HPDE6-E6E7 (cell line): Measurements from ENCODE around the gene RALY.
"Not testable (repeated sequence)": the region's sequence is repeated elsewhere in the genome, so short reads cannot be mapped to it uniquely, and the experiment has no call there.

ENCODE experiments used
- DNase-seq: peaks from one replicate; pipeline ENCODE4 v3.0.0; 2011; ENCODE audit warnings: missing footprints; ENCODE audit errors: extremely low spot score

Gene RALY

GRCh38 chr20:34015401-34016335 is 22.0 kb downstream of the RALY start:
- DNase-seq: no peak

DNA sequence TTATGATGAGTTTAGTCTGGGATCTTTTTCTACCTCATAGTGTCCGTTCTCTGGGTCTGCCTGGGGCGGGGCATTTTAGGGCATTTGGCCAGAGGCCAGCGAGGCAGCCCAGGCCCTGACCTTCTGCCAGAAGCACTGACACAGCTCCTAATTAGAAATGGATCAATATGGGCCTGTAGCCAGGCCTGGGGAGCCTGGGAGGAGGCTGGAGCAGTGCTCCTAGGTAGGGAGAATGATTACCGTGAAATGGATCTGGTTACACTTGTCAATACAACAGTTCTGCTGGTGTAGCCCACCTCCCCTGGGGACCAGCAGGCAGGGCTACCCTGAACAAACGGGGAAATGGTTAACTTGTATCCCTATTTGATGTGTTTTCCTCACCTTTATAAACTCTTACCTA is 23.0 kb downstream of the RALY start:
- no peak for DNase-seq

DNA sequence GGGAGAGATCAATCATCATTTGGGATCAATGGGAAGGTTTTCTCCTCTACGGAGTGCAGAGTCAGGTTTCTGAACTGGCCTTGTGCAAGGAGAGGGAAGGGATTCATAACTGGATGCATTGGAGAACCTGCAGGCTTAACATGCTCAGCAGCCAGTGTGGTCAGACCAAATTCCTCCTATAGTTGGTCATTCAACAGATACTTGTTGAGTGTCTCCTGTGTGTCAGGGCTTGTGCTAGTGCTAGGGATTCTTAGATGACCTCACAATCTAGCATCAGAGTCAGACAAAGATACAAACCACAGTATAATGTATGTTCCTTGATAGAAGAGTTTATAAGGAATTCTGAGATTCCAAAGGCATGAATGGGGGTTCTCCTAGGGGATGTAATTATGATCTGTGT is 23.9 kb downstream of the RALY start:
- DNase-seq: peak; percentile 89

- DNase-seq: no peak
Observed at GRCh38 chr20:34018166-34018565, 24.5 kb downstream of the RALY start.

DNA sequence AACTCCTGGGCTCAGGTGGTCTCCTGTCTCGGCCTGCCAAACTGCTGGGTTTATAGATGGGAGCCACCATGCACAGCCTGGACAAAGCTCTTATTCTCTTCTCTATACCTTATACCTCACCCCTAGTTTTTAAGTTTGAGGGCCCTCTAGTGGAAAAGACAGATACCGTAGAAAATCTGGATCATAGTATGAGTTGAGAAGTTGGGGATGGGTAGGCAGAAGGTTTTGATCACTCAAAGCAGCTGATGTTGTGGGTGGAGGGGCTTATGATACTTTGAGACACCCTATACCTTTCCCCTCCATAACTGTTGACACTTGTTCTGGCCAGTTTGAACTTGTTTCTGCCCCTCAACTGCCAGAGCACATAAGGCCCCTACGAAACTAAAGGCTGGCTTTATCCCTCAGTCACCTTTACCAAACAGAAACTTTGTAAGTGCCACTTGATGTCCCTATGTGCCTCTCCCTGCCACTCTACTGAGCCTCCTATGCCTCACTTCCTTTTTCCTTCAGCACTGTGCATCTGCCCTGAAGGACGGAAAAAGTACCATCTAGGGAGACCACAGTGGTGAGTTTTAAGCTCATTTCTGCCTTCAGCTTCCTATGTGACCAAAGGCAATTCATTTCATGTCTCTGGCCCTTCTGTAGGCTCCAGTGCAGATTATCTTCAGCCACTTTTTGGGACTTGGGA is 28.6 kb downstream of the RALY start:
- no peak for DNase-seq

DNA sequence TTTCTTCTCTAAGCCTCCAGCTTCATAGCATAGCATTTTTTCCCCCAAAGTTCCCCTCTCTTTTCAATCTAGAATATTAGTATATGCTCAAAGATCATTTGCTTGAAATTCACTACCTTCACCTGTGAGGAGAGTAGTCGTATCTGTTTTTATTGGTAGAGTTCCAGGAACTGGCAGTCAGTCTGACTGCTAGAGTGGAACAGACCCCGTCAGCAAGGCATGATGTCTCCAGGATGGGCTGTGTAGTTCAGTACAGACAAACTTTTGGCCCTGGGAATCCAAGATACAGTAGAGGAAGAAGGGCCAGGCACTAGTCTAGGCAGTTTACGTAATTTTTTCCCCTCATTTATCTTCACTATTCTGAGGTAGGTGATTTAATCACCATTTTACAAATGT is 29.1 kb downstream of the RALY start:
- no peak for DNase-seq

DNA sequence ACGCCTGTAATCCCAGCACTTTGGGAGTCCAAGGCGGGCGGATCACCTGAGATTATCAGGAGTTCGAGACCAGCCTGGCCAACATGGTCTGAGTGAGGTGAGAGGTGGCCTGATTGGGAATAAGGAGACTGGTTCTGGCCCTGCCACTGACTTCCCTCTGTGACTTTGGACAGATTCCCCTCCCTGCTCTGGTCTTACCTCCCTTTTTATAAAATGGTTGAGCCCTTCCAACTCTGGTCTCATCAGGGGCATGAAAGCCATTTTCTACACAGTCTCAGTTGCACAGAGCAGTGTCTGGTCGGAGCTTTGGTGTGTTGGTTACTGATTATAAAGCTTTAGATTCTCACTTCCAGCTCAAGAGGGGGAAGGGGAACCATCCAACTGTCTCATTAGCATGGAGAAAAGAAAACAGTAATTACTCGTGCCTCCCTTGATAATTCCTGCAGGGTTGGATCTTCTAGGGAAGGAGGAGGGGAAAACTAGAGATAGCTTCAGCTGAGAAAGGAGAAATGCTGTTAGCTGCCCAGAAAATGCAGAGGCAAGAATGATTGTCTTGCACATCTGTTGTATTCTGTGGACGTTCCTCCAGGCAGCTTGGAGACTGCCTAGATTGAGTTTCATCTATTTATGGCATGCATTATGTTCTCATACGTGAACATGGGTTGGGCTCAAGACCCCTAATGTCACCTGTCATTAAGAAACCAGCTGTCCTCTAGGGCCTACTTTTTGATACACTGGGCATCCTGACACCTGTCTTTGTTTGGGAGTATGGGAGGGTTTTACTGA is 30.4 kb downstream of the RALY start:
- DNase-seq: no peak

GRCh38 chr20:34024723-34025351 is 31.1 kb downstream of the RALY start:
- DNase-seq: no peak

- not testable (repeated sequence) for DNase-seq
Observed at GRCh38 chr20:34028013-34028412, 34.3 kb downstream of the RALY start.

DNA sequence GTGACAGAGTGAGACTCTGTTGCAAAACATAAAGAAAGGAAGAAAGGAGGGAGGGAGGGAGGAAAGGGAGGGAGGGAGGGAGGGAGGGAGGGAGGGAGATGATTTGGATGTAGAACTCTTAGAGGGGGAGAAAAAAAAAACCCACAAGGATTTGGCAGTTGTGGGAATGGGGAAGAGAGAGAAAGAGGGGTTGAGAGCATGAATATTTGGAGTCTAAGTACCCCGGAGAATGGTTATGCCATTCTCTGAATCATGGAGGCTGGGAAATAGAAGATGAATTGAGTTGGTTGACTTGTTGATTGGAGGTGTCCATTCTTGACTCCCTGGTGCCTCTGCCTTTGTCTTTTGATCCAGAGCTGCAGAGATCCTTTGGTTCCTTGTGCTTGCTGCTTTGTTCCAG is 35.7 kb downstream of the RALY start:
- no peak for DNase-seq

DNA sequence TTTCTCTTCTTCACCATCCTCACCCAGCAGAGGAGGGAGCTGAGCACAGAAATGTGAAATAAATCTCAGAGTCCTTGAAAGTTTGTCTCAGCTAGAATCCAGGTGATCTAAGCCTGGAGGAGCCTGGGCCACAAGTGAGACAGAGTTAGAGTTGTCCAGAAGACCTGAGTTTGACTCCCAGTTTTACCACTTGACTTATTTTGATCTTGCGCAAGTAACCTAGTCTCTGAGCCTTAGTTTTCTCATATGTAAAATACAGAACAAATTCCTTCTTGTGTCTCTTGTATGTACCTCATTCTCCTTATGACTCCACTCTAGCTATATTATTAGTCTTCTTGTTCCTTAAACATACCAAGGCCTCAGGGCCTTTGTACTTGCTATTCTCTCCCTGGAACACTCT is 36.7 kb downstream of the RALY start:
- DNase-seq: no peak

GRCh38 chr20:34033903-34034302 is 40.2 kb downstream of the RALY start:
- DNase-seq: no peak

- DNase-seq: no peak
Observed at GRCh38 chr20:34037121-34037520, 43.4 kb downstream of the RALY start.

- no peak for DNase-seq
Observed at GRCh38 chr20:34037767-34038166, 44.1 kb downstream of the RALY start.

GRCh38 chr20:34040300-34040995 is 46.7 kb downstream of the RALY start:
- no peak for DNase-seq

GRCh38 chr20:34041226-34041625 is 47.5 kb downstream of the RALY start:
- DNase-seq: no peak

DNA sequence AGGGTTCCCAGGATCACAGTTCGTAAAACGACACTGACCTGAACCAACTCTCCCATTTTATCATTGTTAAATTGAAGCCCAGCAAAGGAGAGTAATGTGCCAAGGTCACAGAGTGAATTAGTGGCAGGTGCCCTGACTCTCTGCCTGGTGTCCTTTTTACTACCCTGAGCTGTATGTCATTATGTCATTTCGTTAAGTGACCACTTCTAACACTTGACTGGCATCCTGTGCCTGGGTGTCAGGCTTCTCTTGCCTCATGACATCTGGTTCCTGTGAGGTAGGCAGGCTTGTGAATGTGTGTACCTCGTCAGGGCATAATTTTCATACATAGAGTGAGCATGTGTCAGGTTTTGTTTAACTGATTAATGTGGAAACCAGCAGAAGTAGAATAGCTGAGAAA is 48.6 kb downstream of the RALY start:
- DNase-seq: no peak

- no peak for DNase-seq
Observed at GRCh38 chr20:34043025-34043424, 49.3 kb downstream of the RALY start.

GRCh38 chr20:34045294-34045693 is 51.6 kb downstream of the RALY start:
- DNase-seq: no peak

GRCh38 chr20:34045930-34046725 is 52.4 kb downstream of the RALY start:
- DNase-seq: no peak
